KOPT-K1 (cell line): ENCODE measurements around the gene TRIM66.
"Not testable (repeated sequence)": the region's sequence is repeated elsewhere in the genome, so short reads cannot be mapped to it uniquely, and the experiment has no call there.

Source experiments
- H3K27ac ChIP-seq: fragments of 200-600 bp; sonication (generic); 2 replicates; pipeline ENCODE4 v1.5.1; 2016; ENCODE audit warnings: antibody characterized with exemption, mild to moderate bottlenecking, low read depth, low read length; ENCODE audit not compliant: poor library complexity, severe bottlenecking
- H3K36me3 ChIP-seq: fragments of 200-600 bp; sonication (generic); 2 replicates; pipeline ENCODE4 v1.5.1; 2017; ENCODE audit warnings: antibody characterized with exemption, mild to moderate bottlenecking, low read length, moderate library complexity; ENCODE audit not compliant: insufficient read depth
- H3K9me3 ChIP-seq: fragments of 200-600 bp; sonication (generic); 2 replicates; pipeline ENCODE4 v1.5.1; 2017; ENCODE audit warnings: antibody characterized with exemption, low read length, mild to moderate bottlenecking; ENCODE audit not compliant: insufficient read depth, poor library complexity, severe bottlenecking

TRIM66 gene

GRCh38 chr11:8686325-8686724 is 3.9 kb upstream of the TRIM66 start:
- Histone ChIP-seq H3K9me3 (no peaks in the 10 kb centered on the region), H3K27ac (no peak overlapping the region), H3K36me3 (peaks cover 80% of the 10 kb centered on the region)

DNA sequence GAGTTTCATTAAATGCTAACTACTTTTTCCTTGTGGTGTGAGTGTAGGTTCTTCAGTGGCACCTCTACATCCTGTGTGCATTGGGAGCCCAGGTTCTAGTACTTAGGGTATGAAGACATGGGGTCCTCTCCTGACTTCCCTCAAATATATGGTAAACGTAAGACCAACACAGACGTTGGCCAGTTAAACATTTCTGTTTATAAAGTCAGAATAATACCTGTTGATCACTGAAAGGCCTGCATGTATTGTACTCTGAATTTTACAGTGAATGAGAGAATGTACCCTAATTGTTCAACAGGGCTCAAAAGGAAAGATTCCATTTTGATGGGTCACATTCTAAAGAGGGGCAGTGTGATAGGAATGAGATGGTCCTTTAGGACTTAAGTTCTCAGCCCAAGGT is 3.4 kb upstream of the TRIM66 start:
- Histone ChIP-seq H3K9me3 (no peaks in the 10 kb centered on the region), H3K27ac (no peak overlapping the region), H3K36me3 (peaks cover 75% of the 10 kb centered on the region)

DNA sequence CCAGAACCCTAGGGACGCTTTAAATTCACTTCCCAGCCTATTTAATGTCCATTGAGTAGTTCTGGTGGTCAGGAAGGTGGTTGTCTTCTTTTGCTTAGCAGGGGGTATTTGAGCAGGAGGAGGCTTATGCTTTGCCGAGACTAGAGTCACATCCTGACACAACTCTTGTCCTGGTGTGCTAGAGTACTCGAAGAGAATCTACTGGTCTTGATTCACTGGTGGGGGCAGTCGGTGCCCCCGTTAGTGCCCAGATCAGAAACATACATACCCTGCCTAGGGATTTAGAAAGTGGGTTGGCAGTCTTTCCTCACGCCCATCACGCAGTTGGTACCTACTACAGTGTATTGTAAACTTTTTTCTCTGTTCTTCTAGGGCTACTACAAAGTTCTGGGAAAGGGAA is 2.8 kb upstream of the TRIM66 start:
- H3K27ac ChIP-seq: no peak overlapping the region
- H3K9me3 ChIP-seq: no peaks in the 10 kb centered on the region
- peaks cover 70% of the 10 kb centered on the region for H3K36me3 ChIP-seq

DNA sequence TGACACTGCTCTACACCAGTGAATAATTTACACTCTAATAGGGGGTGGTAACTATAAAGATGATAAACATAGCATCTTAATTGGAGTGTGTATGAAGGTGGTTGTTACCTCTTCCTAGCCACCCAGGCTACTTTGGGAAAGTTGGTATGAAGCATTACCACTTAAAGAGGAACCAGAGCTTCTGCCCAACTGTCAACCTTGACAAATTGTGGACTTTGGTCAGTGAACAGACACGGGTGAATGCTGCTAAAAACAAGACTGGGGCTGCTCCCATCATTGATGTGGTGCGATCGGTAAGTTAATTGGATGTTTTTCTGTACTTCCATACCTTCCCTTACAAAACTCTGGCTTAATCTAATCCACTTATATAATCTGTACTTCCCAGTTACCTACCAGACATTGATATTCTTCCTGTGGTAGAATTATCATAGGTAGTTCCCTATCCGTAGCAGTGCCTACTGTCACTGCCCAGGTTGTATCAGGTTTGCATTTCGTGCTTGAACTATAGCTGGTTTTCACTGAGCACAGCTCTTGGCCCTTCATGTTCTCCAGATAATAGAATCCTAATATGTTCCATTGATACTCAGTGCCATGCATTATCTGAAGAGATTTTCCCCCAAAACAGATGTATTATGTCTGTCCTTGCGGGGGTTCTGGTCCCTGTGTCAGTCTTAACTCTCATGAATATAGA is 2.3 kb upstream of the TRIM66 start:
- Histone ChIP-seq H3K27ac (peak overlapping the region; percentile 91), H3K9me3 (no peaks in the 10 kb centered on the region), H3K36me3 (peaks cover 64% of the 10 kb centered on the region)

- Histone ChIP-seq H3K9me3 (no peaks in the 10 kb centered on the region), H3K36me3 (peaks cover 57% of the 10 kb centered on the region), H3K27ac (peak overlapping the region; percentile 91)
Measured at GRCh38 chr11:8683115-8683807, 796 bp upstream of the TRIM66 start.

- H3K27ac ChIP-seq: peak overlapping the region; percentile 91
- H3K9me3 ChIP-seq: no peaks in the 10 kb centered on the region
- H3K36me3 ChIP-seq: peaks cover 52% of the 10 kb centered on the region
Measured at GRCh38 chr11:8681837-8682302, 595 bp downstream of the TRIM66 start.

- Histone ChIP-seq H3K27ac (no peak overlapping the region), H3K36me3 (peaks cover 26% of the 10 kb centered on the region), H3K9me3 (no peaks in the 10 kb centered on the region)
Measured at GRCh38 chr11:8679006-8679405, 3.5 kb downstream of the TRIM66 start.

- Histone ChIP-seq H3K27ac (no peak overlapping the region), H3K36me3 (peaks cover 25% of the 10 kb centered on the region), H3K9me3 (no peaks in the 10 kb centered on the region)
Measured at GRCh38 chr11:8676458-8676857, 6.0 kb downstream of the TRIM66 start.

GRCh38 chr11:8674859-8675258 is 7.6 kb downstream of the TRIM66 start:
- Histone ChIP-seq H3K36me3 (peaks cover 34% of the 10 kb centered on the region), H3K9me3 (no peaks in the 10 kb centered on the region), H3K27ac (no peak overlapping the region)

DNA sequence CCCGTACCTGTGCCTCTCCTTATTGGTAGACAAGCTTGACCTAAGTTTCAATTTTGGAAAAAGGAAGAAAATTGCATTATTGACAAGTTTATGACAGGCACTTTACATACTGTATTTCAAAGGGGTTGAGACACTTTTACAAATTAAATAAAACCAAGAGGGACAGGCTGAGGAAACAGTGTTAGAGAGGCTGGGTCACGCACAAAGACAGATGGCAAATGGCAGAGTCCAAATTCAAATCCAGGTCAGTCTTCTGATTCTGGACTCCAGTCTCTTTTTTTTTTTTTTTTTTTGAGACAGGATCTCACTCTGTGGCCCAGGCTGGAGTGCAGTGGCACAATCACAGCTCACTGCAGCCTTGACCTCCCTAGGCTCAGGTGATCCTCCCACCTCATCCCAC is 10.1 kb downstream of the TRIM66 start:
- Histone ChIP-seq H3K36me3 (peaks cover 36% of the 10 kb centered on the region), H3K27ac (no peak overlapping the region), H3K9me3 (no peaks in the 10 kb centered on the region)

DNA sequence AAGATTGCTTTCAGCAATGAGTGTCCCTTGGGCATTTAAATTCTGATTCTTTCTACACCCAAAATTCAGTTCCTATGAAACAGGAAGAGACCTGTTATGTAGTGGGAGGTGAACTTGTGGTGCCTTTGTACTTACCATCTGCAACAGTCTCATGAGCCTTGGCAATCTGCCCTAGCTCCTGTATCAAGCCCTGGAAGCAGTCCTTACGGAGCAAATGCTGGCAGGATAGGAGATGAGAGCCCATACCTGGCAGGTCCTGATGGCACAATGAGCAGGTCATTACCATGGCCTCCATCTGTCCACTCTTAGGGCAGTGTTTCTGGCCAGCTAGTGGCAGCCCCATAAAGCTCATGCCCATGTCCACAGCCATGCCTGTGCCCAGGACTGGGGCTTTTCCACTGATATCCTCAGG is 10.8 kb downstream of the TRIM66 start:
- H3K36me3 ChIP-seq: peaks cover 31% of the 10 kb centered on the region
- H3K9me3 ChIP-seq: no peaks in the 10 kb centered on the region
- peak overlapping the region; percentile 27 for H3K27ac ChIP-seq

DNA sequence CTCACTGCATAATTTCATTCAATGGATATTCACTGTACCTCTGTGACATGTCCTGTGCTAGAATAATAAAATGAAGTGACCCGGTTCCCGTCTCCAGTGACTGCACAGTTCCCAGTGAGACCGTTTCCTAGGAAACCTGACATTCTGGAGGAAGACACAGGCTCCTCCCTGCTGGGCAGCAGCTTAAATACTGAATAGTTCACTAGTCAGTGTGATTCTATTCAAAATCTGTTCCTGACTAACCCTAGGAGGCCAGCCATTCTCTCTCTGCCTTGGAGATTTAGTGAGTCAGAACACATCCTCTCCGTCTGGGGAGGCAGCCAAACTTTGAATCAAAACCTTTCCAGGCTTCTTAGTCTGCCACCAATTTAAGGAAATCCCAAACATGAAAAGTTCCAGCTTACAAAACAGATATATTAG is 11.3 kb downstream of the TRIM66 start:
- H3K27ac ChIP-seq: no peak overlapping the region
- H3K9me3 ChIP-seq: no peaks in the 10 kb centered on the region
- peaks cover 28% of the 10 kb centered on the region for H3K36me3 ChIP-seq

GRCh38 chr11:8670081-8670480 is 12.4 kb downstream of the TRIM66 start:
- H3K27ac ChIP-seq, H3K9me3 ChIP-seq: not testable (repeated sequence)
- H3K36me3 ChIP-seq: peaks cover 28% of the 10 kb centered on the region

GRCh38 chr11:8665222-8665621 is 17.2 kb downstream of the TRIM66 start:
- H3K27ac ChIP-seq: no peak overlapping the region
- H3K9me3 ChIP-seq: no peaks in the 10 kb centered on the region
- peaks cover 10% of the 10 kb centered on the region; the same call in 1 of the 2 replicates for H3K36me3 ChIP-seq

DNA sequence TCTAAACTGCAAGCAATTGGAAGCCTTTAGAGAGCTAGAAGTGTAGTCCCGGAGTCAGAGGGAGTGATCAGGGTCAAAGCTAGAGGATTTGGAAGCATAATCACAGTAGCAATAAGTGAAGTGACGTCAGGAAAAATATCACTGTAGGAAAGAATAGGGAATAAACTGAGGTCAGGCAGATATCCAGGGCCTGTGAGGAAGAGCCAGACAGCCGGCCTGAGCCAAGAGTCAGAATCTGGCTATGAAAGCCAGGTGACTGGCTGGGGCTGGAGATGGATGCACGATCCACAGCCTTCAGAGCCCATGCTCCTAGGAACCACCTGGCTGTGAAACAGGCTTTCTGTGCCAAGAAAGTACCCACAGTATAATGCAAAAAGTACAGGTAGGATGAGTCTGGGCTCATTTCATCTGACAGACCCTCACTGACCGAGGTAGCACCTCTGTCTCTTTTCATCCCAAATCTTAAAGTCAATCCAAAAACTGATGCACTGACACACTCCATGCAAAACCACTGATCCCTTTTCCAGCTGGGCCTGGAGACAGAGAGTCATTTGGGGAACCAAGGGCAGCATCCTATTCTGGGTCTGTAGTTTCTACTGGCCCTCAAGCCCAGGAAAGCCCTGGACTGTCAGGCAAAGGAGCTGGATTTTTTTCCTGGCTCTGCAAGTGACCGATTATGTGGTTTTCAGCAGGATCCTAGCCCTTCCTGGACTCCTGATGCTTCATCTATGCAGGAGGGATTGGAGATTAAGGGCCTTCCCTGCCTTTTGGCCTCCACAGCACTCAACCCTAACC is 21.3 kb downstream of the TRIM66 start:
- no peaks in the 10 kb centered on the region; the same call in 1 of the 2 replicates for H3K36me3 ChIP-seq
- H3K9me3 ChIP-seq: no peaks in the 10 kb centered on the region
- no peak overlapping the region for H3K27ac ChIP-seq
